ENCODE results near the gene CDKN2B-AS1.

Gene CDKN2B-AS1

DNA sequence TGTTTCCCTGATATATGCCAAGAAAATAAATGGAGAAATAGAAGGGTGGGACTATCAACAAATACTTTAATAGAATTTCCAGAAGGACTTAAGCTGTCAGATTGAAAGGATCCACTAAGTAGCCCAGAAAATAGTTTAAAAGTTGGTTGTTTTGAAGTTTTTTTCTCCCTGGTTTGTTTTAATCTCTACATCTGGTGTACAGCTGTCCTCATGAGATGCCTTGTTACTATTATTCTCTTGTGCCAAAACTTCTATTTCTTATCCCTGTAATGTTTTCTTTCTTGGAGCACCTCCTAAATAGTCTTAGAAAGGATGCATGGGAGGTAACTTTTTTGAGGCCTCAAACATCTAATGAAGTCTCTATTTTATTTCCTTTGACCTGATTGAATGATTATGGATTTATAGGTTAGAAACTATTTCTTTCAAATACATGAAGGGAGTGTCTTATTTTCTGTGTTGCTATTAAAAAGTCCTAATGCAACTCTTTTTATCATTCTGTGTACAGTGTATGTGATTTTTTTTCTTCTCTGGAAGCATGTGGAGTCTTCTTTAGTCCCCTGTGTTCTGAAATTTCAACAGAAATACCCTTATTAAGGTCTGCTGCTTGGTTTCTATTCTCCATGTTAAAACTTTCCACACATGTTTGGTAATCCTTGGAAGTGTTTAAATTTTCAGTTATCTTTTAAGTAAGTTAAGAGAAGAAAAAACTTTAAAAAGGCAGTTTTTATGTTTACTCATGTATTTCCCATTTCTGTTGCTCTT lies 154.5 kb downstream of the CDKN2B-AS1 start:
- in situ Hi-C loops (cut with MboI; ENCODE audit: low sequenced_read_pairs), result no loop called here

DNA sequence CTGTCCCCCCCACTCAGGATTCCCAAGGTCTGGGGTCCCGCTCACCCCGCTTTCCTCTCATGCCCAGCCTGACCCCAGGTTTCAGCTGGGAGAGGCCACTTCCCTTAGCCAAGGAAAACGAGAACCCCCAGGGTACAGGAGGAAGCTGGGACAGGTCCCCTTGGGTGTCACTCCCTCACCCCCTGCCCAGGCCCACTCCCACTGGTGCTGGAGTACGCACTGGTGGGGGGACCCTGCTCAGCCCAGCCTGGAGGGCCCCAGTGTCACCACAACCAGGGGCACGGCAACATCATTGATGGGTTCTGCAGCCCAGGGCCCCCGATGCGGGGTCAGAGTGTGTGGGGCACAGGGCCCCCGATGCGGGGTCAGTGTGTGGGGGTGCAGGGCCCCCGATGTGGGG lies 159.5 kb downstream of the CDKN2B-AS1 start:
- in situ Hi-C loops (cut with MboI; ENCODE audit: low sequenced_read_pairs), result no loop called here

DNA sequence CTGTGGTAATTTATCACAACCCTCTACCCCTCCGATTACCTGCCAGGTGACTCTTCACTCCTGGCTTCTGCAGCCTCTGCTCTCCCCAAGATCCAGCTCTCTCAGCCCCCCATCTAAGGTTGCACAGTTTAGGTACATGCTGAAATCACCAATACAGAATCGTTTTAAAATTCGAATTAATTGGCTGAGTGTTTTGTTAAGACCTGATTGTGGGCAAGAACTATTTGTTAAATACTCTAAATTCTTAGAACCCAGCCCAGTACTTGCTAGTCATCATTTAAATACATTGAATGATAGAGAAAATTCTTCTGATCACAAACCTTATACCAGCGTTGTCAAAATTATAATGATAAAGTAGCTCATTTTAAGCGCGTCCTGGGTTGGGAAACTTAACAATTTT lies 162.0 kb downstream of the CDKN2B-AS1 start:
- in situ Hi-C loops (cut with MboI; ENCODE audit: low sequenced_read_pairs), result no loop called here

DNA sequence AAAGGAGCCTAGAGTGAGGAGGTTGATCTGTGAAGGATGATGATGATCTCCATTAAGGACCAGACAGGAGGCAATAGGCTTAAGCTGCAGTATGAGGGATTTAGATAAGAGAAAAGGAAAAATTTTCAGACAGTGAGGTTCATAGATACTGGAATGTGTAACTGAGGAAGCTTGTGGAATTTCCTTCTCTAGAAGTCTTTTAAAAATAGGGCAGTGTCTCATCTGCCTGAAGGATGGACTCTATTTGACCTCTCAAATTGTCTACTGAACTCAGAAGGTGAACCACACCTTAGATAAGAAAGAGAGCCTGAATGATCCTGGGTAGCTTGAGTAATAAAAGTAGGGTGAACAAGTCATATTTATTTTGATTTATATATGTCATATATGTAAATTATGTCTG lies 162.7 kb downstream of the CDKN2B-AS1 start:
- in situ Hi-C loops (cut with MboI; ENCODE audit: low sequenced_read_pairs), result no loop called here

DNA sequence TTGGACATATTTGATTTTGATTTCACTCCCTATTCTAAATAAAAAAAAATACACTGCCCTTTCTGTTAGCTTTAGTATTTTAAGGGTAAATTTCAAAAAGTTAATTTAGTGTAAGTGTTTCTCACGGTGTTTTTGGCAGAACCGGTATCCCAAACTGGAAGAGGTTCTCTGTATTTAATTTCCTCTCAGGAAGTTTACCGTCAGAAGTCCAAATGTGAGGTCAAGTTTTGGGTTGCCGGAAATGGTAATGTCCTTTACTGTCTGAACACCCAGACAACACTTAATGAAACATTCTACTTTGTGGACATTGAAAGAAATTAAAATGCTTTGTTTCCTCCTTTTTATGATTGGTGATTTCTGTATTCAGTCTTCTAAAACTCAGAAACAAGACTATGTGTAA lies 163.2 kb downstream of the CDKN2B-AS1 start:
- in situ Hi-C loops (cut with MboI; ENCODE audit: low sequenced_read_pairs), result no loop called here

DNA sequence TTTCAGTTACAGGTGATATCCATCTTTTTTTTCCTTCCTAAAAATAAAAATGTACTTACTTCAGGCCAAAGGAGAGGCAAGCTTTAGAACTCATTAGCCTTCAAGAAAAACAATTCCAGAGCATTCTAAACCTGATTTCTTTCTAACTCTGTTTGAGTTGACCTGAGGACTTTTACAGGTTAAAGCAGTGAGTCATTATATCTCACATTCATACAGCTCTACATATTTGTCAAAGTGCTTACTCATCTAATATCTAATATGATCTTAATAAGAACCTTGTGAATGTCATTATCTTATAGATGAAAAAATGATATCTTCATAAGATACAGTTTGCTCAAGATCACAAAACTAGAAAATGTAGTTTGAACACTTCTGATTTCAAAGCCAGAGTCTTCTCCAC lies 163.7 kb downstream of the CDKN2B-AS1 start:
- in situ Hi-C loops (cut with MboI; ENCODE audit: low sequenced_read_pairs), result no loop called here

DNA sequence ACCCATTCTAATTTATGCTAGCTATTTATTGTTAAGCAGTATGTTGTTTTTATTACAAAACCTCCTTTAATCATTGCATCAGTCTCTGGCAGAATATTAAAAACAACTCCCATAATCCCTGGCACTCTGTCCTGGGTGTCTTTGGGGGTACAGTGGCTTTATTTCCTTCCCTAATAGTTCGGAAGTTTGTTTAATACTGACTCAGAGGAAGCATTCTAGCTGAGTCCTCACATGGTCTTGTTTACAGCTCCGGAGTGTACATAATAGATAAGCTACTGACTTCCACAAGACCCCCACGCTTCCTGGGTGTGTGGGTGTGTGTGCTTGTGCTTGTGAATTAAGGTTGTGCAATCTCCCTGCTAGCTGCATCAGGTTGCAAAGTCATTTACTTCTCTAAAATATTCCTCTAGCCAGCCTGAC lies 164.3 kb downstream of the CDKN2B-AS1 start:
- in situ Hi-C loops (cut with MboI; ENCODE audit: low sequenced_read_pairs), result no loop called here

DNA sequence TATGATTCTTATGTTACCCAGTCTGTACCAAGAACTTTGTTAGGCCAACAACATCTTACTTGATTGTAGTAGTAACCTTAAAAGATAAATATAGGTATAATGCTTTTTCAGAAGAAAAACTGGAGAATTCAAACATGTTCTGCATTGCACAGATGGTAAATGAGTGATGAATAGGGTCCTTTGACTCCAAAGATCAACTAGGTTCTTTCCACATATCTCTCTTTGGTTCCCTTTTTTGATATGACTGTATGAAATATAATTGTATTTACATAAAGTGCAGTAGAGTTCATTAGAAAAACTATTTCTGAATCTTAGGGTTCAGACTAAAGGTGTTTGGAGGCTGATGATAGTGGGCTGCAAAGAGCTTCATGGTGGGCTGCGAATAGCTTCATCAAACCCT lies 165.0 kb downstream of the CDKN2B-AS1 start:
- in situ Hi-C loops (cut with MboI; ENCODE audit: low sequenced_read_pairs), result no loop called here

DNA sequence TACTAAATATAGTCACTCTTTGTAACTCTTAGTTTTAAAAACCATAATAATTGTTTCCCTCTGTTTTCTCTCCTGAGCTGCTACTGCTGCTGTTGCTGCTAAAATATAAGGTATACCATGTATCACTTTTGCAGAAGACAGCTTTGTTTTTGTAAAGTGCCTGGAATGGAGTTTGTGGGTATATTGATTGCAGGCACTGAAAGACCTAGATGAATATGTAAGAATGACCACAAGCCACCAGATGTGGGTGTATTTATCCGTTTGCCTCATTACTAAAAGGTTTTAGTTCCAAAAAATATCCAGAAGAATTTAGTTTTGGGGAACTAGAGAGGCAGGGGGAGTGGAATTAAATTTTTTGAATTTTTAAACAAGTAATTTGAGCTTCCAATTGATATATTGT lies 165.6 kb downstream of the CDKN2B-AS1 start:
- in situ Hi-C loops (cut with MboI; ENCODE audit: low sequenced_read_pairs), result no loop called here

DNA sequence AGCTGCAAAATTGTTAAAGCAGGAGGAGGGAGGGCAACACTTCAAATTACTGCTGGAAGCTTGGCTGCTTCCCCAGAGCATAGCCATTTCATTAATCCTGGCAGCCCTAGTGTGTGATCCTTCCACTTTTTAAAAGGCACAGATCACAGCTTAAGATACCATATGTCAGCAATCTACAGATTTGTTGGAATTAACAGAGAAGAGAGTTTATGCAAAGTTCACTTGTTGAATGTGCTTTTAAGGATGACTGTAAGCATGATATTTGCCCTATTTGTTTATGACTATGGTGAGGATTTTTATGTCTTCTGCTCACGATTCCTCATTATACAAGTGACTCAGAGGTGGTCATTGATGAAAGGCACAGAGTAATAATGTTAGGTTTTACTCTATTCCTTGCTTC lies 170.6 kb downstream of the CDKN2B-AS1 start:
- in situ Hi-C loops (cut with MboI; ENCODE audit: low sequenced_read_pairs), result no loop called here

DNA sequence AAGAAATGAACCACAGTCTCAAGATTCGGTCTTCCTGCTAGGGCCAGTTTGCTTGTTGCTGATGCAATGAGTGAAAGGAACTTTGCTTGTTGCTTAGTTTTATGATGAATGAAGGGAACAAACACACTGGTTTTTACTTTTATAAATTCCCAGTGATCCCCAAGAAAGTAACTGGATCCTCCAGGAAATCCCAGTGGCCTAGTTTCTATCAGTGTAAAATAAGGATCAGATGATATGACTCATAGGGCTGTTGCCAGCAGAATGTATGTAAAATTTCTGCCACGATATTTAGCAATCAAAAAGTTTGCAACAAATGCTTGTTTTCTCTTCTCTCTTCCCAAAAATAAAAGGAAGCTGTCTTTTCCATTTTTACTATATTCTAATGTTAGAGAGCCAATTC lies 174.7 kb downstream of the CDKN2B-AS1 start:
- in situ Hi-C loops (cut with MboI; ENCODE audit: low sequenced_read_pairs), result no loop called here

DNA sequence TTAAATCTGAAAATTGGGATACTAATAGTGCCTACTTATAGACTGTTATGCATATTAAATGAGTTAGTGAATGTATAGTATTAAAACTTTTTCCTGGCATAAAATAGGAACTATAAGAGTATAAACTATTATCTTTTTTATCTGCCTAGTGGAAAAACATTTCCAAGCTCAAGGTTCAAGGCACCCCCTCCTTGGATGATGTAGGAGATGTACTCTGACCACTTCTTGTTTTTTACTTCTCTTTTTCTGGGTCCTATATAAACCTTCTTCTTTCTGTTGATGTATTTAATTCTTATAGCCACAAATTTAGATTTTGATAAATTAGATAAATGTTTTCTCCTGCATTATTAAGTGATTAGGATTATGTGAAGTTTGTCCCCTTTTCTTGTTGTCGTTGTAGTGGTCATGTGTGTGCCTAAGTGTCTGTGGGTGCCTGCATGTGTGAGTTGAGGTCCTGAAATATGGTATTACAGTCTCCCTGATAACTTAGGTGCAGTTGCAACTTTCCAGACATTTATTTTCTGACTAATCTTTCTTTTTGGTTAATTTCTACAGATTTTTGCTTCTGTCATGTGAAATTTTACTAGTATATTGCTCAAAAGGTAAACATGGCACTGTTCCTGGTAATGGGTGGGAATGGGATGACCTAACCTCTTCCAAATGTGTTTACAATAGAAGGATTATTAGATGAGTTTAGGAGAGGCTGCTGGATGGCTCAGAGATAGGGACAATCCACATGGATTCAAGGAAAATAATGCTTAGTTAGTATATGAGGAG lies 175.3 kb downstream of the CDKN2B-AS1 start:
- in situ Hi-C loops (cut with MboI; ENCODE audit: low sequenced_read_pairs), result no loop called here
